Sigmoid colon (tissue), 4 donors: ENCODE data around the gene GSG1L.

Source experiments
- POLR2A ChIP-seq, 2 donors: fragments of 450-650 bp; IDR thresholded peaks; one replicate each; pipeline ENCODE4 v1.6.1; 2016; ENCODE audit warnings: antibody characterized with exemption in 2 of 2, mild to moderate bottlenecking in 2 of 2, moderate library complexity in 2 of 2
- POLR2AphosphoS5 ChIP-seq, 4 donors: sonication (generic); formaldehyde crosslinking; IDR thresholded peaks; one replicate each; pipeline ENCODE4 v1.6.1; 2017; ENCODE audit warnings: antibody characterized with exemption in 4 of 4

- no peak for TF ChIP-seq POLR2AphosphoS5 (IDR thresholded peaks at IDR 0.05)
- TF ChIP-seq POLR2A (IDR thresholded peaks at IDR 0.05) = no peak
These were observed 60.3 kb downstream of the GSG1L start for GRCh38 chr16:28003021-28003865.
